Mucosa of gallbladder (tissue), 1 donor: Measurements from ENCODE around the gene BRF1. TPM values are rescaled to one million over a fixed set of nuclear protein-coding genes. Genes with fewer than 3 reads are reported as not detected.

ENCODE experiments used
- DNase-seq: peaks from one replicate; pipeline ENCODE4 v3.0.0-alpha.2; 2020; ENCODE audit warnings: low spot score
- total RNA-seq: library from RNA; stranded (reverse); gene quantifications from one replicate; pipeline ENCODE4 v1.2.1, GENCODE V29; 2021
- donor health status: DM: no; HTN: no; CAD: no.

The BRF1 gene
- total RNA-seq, 1 donor from 2014 or later, result 51.7 TPM

DNA sequence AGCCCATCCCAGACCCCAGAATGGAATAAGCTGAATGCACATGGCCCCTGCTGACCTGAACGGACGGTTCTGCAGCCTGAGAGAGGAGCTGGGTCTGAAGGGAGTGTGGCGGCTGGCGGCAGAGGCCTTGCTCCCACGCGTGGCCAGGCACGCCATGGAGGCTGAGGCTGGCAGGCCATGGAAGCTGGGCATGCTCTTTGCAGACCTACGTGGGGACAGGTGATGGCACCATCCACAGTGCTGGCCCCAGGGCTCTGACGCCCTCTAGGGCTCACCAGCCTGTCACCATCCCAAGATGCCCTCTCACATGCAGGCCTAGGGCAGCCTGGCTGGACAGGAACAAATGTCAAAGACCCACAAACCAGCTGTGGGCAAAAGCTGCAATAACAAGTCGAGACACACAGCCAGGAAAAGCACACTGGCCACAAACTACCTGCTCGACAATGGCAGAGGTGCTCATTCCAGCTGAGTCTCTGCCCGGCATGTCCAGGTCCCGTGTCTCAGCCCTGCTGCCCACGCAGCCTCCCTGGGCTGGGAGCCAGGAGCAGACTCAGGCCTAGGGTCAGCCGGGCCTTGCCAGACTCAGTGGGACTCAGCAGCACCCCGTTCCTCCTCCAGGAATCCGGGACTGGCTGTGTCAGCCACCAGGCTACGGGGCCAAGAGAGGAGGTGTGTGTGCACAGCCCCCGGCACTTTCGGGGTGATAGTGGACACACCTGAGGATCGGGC is 32.8 kb downstream of the BRF1 start:
- DNase-seq, result no peak

GRCh38 chr14:105261781-105262180 is 39.0 kb downstream of the BRF1 start:
- DNase-seq, result no peak

- DNase-seq, result no peak
These were observed 39.8 kb downstream of the BRF1 start for GRCh38 chr14:105260959-105261358.

- DNase-seq, result no peak
These were observed 42.0 kb downstream of the BRF1 start for GRCh38 chr14:105258846-105259245.

- no peak for DNase-seq
These were observed 43.3 kb downstream of the BRF1 start for GRCh38 chr14:105257464-105257863.

DNA sequence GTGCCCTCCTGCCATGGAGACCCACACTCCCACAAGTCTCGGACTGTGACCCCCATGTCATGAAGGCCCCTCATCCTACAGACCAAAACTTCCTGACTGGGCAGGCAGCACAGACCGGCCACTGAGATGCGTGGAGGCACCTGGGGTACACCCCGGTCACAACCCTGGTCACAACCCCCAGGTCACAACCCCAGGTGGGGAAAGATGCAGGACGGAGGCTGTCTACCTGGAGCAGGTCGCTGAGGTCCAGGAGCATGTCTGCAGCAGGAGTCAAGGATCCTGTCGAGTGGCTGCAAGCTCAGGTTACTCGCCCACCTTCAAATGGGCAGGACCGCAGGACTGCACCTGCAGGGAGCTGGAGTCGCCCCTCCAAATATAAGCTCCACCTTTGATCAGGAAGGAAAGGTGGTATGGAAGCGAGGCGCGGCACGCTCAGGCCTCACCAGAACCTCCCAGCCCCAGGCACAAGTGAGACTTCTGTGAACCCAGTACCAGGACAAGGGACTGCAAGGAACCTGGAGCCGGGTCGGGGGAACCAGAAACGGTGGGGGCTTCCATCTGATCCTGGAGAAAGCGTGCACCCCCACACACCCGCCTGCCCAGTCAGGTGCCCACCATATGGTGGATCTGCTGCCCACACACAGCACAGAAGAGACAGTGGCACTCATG is 44.4 kb downstream of the BRF1 start:
- no peak for DNase-seq

DNA sequence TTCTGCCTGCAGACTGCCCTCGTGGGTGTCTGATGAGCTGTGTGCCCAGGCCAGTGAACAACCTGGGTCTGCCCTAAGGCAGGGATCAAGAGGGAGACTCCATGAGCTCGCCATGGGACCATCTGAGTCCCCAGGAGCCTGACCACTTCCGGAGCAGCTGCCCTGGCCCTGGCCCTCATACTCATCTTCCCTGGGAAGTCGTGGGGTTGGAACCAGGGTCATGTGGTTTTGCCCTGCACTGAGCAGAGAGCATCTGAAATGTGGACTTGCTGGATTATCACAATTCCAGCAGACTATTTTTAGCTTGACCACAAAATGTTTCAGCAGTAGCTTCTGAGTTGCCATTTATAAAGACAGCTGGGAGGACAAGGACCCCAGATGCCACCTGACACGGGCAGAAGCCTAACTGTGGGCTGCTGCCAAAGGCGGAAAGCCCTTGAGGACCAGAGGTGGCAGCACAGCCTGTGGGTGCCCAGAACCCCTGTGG is 45.7 kb downstream of the BRF1 start:
- no peak for DNase-seq

DNA sequence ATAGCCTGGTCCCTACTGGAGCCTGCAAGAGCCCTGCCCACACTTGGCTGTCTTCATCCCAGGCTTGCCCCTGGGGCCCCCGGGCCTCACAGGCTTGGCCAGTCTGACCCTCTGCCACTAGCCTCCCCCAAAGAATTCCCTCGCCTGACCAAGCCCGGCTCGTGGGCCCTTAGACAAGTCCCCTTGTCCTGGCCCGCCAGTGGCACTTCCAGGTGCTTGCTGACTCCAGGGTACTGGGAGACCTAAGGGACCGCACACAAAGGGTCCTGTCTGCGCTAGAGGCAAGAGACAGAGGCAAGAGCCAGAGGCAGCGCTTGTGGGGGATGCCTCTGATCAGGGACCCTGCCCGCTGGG is 47.5 kb downstream of the BRF1 start:
- no peak for DNase-seq

DNA sequence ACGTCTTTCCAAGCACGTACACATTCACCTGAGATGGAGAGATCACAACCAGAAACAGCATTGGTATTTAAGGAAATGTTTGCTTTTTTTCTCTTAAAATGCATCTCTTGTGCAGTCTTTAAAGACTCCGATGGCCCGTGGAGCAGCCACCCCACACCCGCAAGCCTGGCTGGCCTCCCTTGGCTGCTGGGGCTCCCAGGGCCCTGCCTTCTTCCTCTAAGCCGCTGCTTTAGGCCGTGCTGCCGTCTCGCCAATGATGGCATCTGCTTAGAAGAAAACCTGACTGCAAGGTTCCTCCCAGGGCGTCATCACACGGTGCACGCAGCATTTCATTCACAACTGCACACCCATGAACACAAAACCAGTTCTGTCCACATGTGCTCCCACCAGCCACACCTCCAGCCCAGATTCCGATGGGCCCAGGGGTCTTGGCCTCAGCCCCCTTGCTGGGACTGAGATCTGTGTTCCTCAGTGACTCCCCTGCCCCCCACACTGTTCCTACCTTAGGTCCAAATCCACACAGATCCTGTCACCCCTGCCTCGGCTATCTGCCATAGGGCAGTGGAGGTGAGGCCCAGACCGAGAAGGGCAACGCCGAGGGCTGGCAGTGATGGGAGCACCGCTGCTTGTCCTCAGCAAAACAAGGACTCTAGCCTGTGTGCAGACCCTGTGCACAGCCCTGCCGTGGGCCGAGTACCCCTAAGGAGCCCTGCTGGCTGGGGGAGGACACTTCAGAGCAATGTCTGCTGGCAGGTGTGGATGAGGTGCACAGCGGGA is 48.1 kb downstream of the BRF1 start:
- no peak for DNase-seq

DNA sequence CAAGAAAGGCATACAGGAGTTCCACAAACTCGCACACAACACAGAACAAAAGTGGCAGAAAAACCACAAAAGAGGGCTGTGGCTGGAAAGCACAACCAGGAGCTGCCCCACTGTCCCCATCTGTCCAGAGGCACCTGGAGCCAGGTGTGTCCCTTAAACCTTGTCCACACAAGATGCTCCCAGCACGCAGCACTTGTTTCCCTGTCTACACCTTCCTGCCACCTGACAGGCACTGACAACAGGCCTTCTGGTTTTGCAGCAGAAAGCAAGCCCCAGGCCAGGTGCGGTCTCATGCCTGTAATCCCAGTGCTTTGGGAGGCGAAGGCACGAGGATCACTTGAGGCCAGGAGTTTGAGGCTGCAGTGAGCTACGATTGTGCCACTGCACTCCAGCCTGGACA is 48.9 kb downstream of the BRF1 start:
- DNase-seq, result no peak

DNA sequence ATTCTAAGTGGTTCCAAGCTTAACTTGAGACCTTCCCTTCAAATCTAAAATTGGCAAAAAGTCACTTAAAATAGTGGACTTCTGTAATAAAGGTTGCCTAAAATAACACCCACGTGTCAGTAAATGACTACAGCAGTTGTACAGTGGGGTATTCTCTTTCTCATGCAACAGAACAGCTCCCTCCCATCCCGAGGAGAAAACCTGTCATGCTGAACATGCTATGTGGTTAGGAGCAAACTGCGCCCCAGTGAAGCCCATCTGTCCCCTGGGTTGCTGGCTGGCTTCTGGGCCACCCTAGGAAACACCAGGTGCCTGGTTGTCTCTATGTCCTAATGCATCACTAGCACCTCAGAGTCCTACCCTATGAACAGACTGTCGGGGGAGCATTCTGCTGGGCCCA is 49.8 kb downstream of the BRF1 start:
- no peak for DNase-seq

GRCh38 chr14:105250008-105250366 is 50.8 kb downstream of the BRF1 start:
- no peak for DNase-seq

DNA sequence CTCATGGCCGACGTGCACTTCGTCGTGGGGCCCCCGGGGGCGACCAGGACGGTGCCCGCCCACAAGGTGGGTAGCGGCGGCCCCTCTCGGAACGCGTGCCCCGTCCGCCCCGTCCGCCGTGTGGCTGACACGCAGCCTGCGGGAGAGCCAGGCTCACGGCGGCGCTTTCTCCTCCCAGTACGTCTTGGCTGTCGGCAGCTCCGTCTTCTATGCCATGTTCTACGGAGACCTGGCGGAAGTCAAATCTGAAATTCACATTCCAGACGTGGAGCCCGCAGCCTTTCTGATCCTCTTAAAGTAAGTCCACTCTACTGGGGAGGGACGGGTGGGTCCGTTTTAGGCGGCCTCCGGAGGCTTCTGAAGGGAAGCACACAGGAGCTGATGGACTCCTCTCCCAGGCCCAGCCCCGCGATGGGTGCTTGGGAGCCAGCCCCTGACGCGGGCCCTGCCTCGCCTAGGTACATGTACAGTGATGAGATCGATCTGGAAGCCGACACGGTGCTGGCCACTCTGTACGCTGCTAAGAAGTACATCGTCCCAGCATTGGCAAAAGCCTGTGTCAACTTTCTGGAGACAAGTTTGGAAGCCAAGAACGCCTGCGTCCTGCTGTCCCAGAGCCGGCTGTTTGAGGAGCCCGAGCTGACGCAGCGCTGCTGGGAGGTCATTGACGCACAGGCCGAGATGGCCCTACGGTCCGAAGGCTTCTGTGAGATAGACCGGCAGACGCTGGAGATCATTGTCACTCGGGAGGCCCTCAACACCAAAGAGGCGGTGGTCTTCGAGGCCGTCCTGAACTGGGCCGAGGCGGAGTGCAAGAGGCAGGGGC is 51.4 kb downstream of the BRF1 start:
- no peak for DNase-seq

GRCh38 chr14:105248368-105249181 is 52.2 kb downstream of the BRF1 start, which contains the start of gene BTBD6:
TSS of gene BTBD6 (plus strand) at chr14:105248533. CDS start at chr14:105248712, 179 bp downstream.
- DNase-seq, result peak; percentile 91

DNA sequence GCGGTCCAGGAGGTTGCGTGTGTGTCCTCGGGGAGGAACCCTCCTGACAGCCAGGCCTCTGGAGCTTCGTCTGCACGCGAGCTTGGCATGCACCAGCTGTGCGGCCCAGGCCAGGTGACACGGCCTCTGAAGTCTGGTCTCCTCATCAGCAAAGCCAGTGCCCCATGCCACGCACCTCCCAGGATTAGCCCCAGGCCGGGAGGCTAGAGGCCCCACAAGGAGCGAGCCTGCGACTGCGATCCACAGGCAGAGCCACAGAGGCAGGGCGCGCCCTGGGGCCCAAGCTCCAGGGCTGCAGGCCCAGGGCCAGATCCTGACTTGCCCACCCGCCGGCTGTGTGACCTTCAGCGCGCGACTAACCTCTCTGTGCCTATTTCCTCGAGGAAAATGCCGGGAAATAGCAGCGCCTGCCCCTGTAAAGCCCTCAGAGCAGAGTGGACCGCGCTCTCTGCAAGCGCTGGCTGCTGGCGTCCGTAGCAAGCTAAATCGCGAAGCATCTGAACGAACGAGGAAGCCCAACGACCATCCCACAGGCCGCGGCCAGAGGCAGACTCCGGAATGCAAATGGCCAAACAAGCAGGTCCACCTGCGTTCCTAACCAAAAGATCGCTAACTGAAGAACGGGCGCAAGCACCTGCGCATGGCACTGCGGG is 53.0 kb downstream of the BRF1 start:
- DNase-seq, result no peak

DNA sequence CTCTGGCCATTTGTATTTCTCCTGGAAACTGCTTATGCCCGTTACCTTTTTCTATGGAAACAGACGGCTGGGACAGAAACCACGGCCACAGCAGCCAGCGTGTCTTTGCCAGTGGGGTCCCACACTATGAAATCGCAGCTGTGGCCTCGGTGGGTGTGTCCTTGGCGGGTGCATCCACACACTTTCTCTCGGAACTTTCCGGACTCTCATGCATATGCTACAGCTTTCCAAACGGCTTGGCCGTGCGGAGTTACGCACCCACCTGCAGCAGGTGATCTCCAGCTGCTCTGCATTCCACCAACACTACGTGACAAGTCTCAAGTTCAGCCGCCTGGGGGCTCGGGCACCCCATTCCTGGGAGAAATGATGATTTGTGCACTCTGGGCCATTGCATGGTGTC is 53.8 kb downstream of the BRF1 start:
- DNase-seq, result no peak

GRCh38 chr14:105244334-105244733 is 56.5 kb downstream of the BRF1 start:
- DNase-seq, result no peak

DNA sequence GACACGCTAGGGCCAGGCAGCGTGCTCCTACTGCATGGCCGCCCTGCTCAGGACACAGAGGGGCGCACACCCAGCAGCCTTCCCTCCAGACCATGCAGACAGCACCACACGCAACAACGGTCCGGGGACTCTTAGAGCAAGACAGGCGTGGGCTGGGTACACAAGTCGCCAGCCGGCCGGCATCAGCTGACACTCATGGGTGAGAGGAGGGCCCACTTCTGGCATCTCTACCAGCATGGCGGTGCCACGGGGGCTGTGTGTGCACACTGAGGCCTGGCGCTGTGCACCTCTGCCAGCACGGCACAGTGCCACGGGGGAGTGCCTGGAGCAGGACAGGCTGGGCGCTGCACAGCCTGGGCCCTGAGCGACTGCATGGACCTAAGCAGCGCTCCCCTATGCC is 59.2 kb downstream of the BRF1 start:
- DNase-seq, result no peak

GRCh38 chr14:105240811-105241576 is 59.8 kb downstream of the BRF1 start:
- no peak for DNase-seq
